Neuronal stem cell (in vitro differentiated cells): ENCODE data around the gene CLEC18A.

ENCODE experiments used
- DNase-seq: peaks from one replicate; pipeline ENCODE4 v3.0.0-alpha.2; 2013; ENCODE audit warnings: low spot score
- H2AFZ ChIP-seq: one replicate; pipeline ENCODE4 v1.6.1; 2013; ENCODE audit warnings: mild to moderate bottlenecking, low read length, inconsistent platforms
- H2AK5ac ChIP-seq: 2 replicates; pipeline ENCODE4 v1.6.1; 2013; ENCODE audit warnings: low read depth, mild to moderate bottlenecking, inconsistent platforms, low read length, moderate library complexity, mixed read lengths
- H2BK120ac ChIP-seq: 2 replicates; pipeline ENCODE4 v1.6.1; 2013; ENCODE audit warnings: low read depth, mild to moderate bottlenecking, inconsistent platforms, low read length, moderate library complexity, mixed read lengths
- H2BK12ac ChIP-seq: one replicate; pipeline ENCODE4 v1.6.1; 2013; ENCODE audit warnings: low read length, inconsistent platforms
- H2BK15ac ChIP-seq: 2 replicates; pipeline ENCODE4 v1.6.1; 2013; ENCODE audit warnings: mild to moderate bottlenecking, low read length, inconsistent platforms, mixed read lengths
- H2BK5ac ChIP-seq: one replicate; pipeline ENCODE4 v1.6.1; 2013; ENCODE audit warnings: inconsistent platforms, mild to moderate bottlenecking, low read length, moderate library complexity
- H3K14ac ChIP-seq: one replicate; pipeline ENCODE4 v1.6.1; 2013; ENCODE audit warnings: low read length, inconsistent platforms
- H3K18ac ChIP-seq: 2 replicates; pipeline ENCODE4 v1.6.1; 2013; ENCODE audit warnings: low read length, inconsistent platforms
- H3K23ac ChIP-seq: 2 replicates; pipeline ENCODE4 v1.6.1; 2013; ENCODE audit warnings: low read depth, mild to moderate bottlenecking, mixed read lengths, low read length, inconsistent platforms; ENCODE audit not compliant: poor library complexity
- H3K27ac ChIP-seq: replicated peaks from 3 replicates; pipeline ENCODE4 v1.5.1; 2013; ENCODE audit warnings: low read length, inconsistent platforms
- H3K27me3 ChIP-seq, 3 experiments: 2 replicates each; pipeline ENCODE4 v1.6.1; 2013; ENCODE audit warnings: low read length in 3 of 3, mild to moderate bottlenecking in 2 of 3, inconsistent platforms in 1 of 3, low read depth in 1 of 3, mixed read lengths in 1 of 3, moderate library complexity in 1 of 3; ENCODE audit not compliant: control insufficient read depth in 3 of 3, insufficient read depth in 3 of 3
- H3K36me3 ChIP-seq, 2 donors: replicated peaks in 1 of 2; 2 replicates each; pipeline ENCODE4 v1.6.1; 2013; ENCODE audit warnings: low read length in 2 of 2; ENCODE audit not compliant: control insufficient read depth in 2 of 2, insufficient read depth in 2 of 2
- H3K4ac ChIP-seq: 2 replicates; pipeline ENCODE4 v1.6.1; 2013; ENCODE audit warnings: inconsistent platforms, mild to moderate bottlenecking, low read length, moderate library complexity
- H3K4me1 ChIP-seq, 2 donors: 1 replicate in 1 of 2; 2 replicates in 1 of 2; pipeline ENCODE4 v1.6.1; 2013; ENCODE audit warnings: low read length in 2 of 2, low read depth in 1 of 2; ENCODE audit not compliant: control insufficient read depth in 2 of 2, insufficient read depth in 1 of 2
- H3K4me2 ChIP-seq: one replicate; pipeline ENCODE4 v1.6.1; 2013; ENCODE audit warnings: mild to moderate bottlenecking, low read length, inconsistent platforms; ENCODE audit not compliant: insufficient read depth, poor library complexity, severe bottlenecking
- H3K4me3 ChIP-seq, 2 donors: 2 replicates each; pipeline ENCODE4 v1.5.1; 2013; ENCODE audit warnings: low read length in 2 of 2, mild to moderate bottlenecking in 2 of 2, inconsistent platforms in 1 of 2, moderate library complexity in 1 of 2
- H3K79me1 ChIP-seq: one replicate; pipeline ENCODE4 v1.6.1; 2013; ENCODE audit warnings: low read depth, mild to moderate bottlenecking, inconsistent platforms, low read length, moderate library complexity
- H3K9ac ChIP-seq: one replicate; pipeline ENCODE4 v1.6.1; 2013; ENCODE audit warnings: mild to moderate bottlenecking, low read depth, low read length, inconsistent platforms; ENCODE audit not compliant: poor library complexity
- H3K9me3 ChIP-seq, 2 donors: replicated peaks in 1 of 2; 2 replicates each; pipeline versions ENCODE3 to v1.6.1; 2013; ENCODE audit warnings: low read length in 2 of 2, mild to moderate bottlenecking in 2 of 2, inconsistent platforms in 1 of 2, low read depth in 1 of 2, mixed read lengths in 1 of 2, moderate library complexity in 1 of 2; ENCODE audit not compliant: control insufficient read depth in 2 of 2, insufficient read depth in 1 of 2
- H4K8ac ChIP-seq: one replicate; pipeline ENCODE4 v1.6.1; 2013; ENCODE audit warnings: low read depth, mild to moderate bottlenecking, inconsistent platforms, low read length, moderate library complexity
- H4K91ac ChIP-seq: one replicate; pipeline ENCODE4 v1.6.1; 2013; ENCODE audit warnings: low read length, low read depth, mild to moderate bottlenecking, inconsistent platforms; ENCODE audit not compliant: poor library complexity
- WGBS, 2 donors: extraction: QIAGEN DNeasy Blood & Tissue Kit; methylation state at CpG; one replicate each; pipeline ENCODE4 v1.1.7; 2013; ENCODE audit warnings: missing lambda C conversion rate in 2 of 2, mixed read lengths in 1 of 2; ENCODE audit not compliant: insufficient read length in 2 of 2, insufficient replicate concordance in 1 of 2; ENCODE audit errors: extremely low coverage in 2 of 2; 5-methylcytosine and 5-hydroxymethylcytosine counted together

The CLEC18A gene

GRCh38 chr16:69932691-69933392, 18.3 kb upstream of the CLEC18A start:
- H3K79me1 ChIP-seq, result no peaks in the 10 kb centered on the region
- no peaks in the 10 kb centered on the region for H3K9me3 ChIP-seq
- H2BK5ac ChIP-seq, result peak overlapping the region; percentile 10
- no peak overlapping the region for H3K4me2 ChIP-seq
- no peak overlapping the region for H3K27ac ChIP-seq
- no peak overlapping the region for H3K23ac ChIP-seq
- H3K27me3 ChIP-seq, result no peaks in the 10 kb centered on the region
- H4K8ac ChIP-seq, result peak overlapping the region; percentile 54
- H2BK15ac ChIP-seq, result peak overlapping the region; percentile 8
- 100% methylated on average over 1 of the region's 27 CpGs; no CpG with 5 or more reads in 1 of the 2 donors for WGBS, 2 donors
- peak overlapping the region; percentile 13 for H3K18ac ChIP-seq
- H3K4me1 ChIP-seq, result peaks cover 0 to 3% of the 10 kb centered on the region in 2 donors
- H4K91ac ChIP-seq, result no peak overlapping the region
- H3K14ac ChIP-seq, result no peak overlapping the region
- peak overlapping the region; percentile 48 for H2AK5ac ChIP-seq
- no peak overlapping the region for H2AFZ ChIP-seq
- no peak overlapping the region for H3K9ac ChIP-seq
- H3K4ac ChIP-seq, result no peak overlapping the region
- peak overlapping the region; percentile 5 for H2BK12ac ChIP-seq
- no peak for DNase-seq
- H2BK120ac ChIP-seq, result no peak overlapping the region
- H3K4me3 ChIP-seq, result no peak overlapping the region
- H3K36me3 ChIP-seq, result peaks cover 25 to 69% of the 10 kb centered on the region in 2 donors

GRCh38 chr16:69934044-69934443, 17.1 kb upstream of the CLEC18A start:
- no peaks in the 10 kb centered on the region for H3K27me3 ChIP-seq
- no peak overlapping the region for H4K91ac ChIP-seq
- H3K4ac ChIP-seq, result no peak overlapping the region
- no peak overlapping the region for H4K8ac ChIP-seq
- no peak overlapping the region for H2BK15ac ChIP-seq
- no peak for DNase-seq
- H2AK5ac ChIP-seq, result no peak overlapping the region
- H3K4me1 ChIP-seq, result peaks cover 0 to 3% of the 10 kb centered on the region in 2 donors
- no peak overlapping the region for H3K27ac ChIP-seq
- peaks cover 27 to 80% of the 10 kb centered on the region in 2 donors for H3K36me3 ChIP-seq
- H2BK12ac ChIP-seq, result no peak overlapping the region
- WGBS, 2 donors, result no CpG with 5 or more reads among the region's 10 CpGs
- no peak overlapping the region for H3K4me3 ChIP-seq
- no peak overlapping the region for H3K18ac ChIP-seq
- no peaks in the 10 kb centered on the region for H3K79me1 ChIP-seq
- H3K9ac ChIP-seq, result no peak overlapping the region
- no peak overlapping the region for H2BK5ac ChIP-seq
- H3K14ac ChIP-seq, result no peak overlapping the region
- no peak overlapping the region for H2BK120ac ChIP-seq
- no peaks in the 10 kb centered on the region for H3K9me3 ChIP-seq
- H3K23ac ChIP-seq, result no peak overlapping the region
- no peak overlapping the region for H2AFZ ChIP-seq
- H3K4me2 ChIP-seq, result no peak overlapping the region

- Histone ChIP-seq H3K4ac (no peak overlapping the region), H3K23ac (no peak overlapping the region), H3K4me1 (peaks cover 0 to 3% of the 10 kb centered on the region in 2 donors), H3K4me2 (no peak overlapping the region), H3K18ac (no peak overlapping the region), H3K9ac (no peak overlapping the region), H3K4me3 (no peak overlapping the region), H3K27ac (no peak overlapping the region), H3K36me3 (peaks cover 30 to 80% of the 10 kb centered on the region in 2 donors), H3K79me1 (no peaks in the 10 kb centered on the region), H4K8ac (no peak overlapping the region), H2BK12ac (no peak overlapping the region), H3K9me3 (no peaks in the 10 kb centered on the region), H3K14ac (no peak overlapping the region), H2AFZ (no peak overlapping the region), H2BK15ac (no peak overlapping the region), H2AK5ac (no peak overlapping the region), H2BK5ac (peak overlapping the region; percentile 44), H4K91ac (no peak overlapping the region), H3K27me3 (no peaks in the 10 kb centered on the region), H2BK120ac (no peak overlapping the region)
- no peak for DNase-seq
- no CpG with 5 or more reads among the region's 17 CpGs for WGBS, 2 donors
These were observed 16.4 kb upstream of the CLEC18A start for GRCh38 chr16:69934751-69935150.

GRCh38 chr16:69935278-69935711, 15.8 kb upstream of the CLEC18A start:
- no peak overlapping the region for H4K91ac ChIP-seq
- no peak overlapping the region for H2BK15ac ChIP-seq
- DNase-seq, result no peak
- H2BK5ac ChIP-seq, result peak overlapping the region; percentile 44
- no peak overlapping the region for H3K4ac ChIP-seq
- H3K18ac ChIP-seq, result no peak overlapping the region
- no CpG with 5 or more reads among the region's 19 CpGs for WGBS, 2 donors
- H2BK12ac ChIP-seq, result no peak overlapping the region
- peaks cover 33 to 81% of the 10 kb centered on the region in 2 donors for H3K36me3 ChIP-seq
- no peaks in the 10 kb centered on the region for H3K79me1 ChIP-seq
- no peak overlapping the region for H4K8ac ChIP-seq
- H3K4me2 ChIP-seq, result no peak overlapping the region
- no peak overlapping the region for H3K9ac ChIP-seq
- no peaks in the 10 kb centered on the region for H3K9me3 ChIP-seq
- no peak overlapping the region for H2AK5ac ChIP-seq
- H2BK120ac ChIP-seq, result no peak overlapping the region
- H2AFZ ChIP-seq, result no peak overlapping the region
- peak overlapping the region; percentile 33 for H3K14ac ChIP-seq
- no peaks in the 10 kb centered on the region for H3K27me3 ChIP-seq
- H3K4me3 ChIP-seq, result no peak overlapping the region
- H3K4me1 ChIP-seq, result peaks cover 0 to 3% of the 10 kb centered on the region in 2 donors
- H3K23ac ChIP-seq, result peak overlapping the region; percentile 40
- no peak overlapping the region for H3K27ac ChIP-seq
